Urothelium cell line (cell line): ENCODE results near the gene MACROH2A2.
"Not testable (repeated sequence)": the region's sequence is repeated elsewhere in the genome, so short reads cannot be mapped to it uniquely, and the experiment has no call there.

Experiments used
- DNase-seq: peaks from one replicate; pipeline ENCODE4 v3.0.0; 2011; ENCODE audit warnings: low spot score, mixed read lengths
- FAIRE-seq: peaks from 2 replicates; lab custom pipeline; 2011; peaks lifted over from hg19 to GRCh38; lab: Jason Lieb, UNC

MACROH2A2 gene

GRCh38 chr10:70066190-70066589 lies 13.5 kb downstream of the MACROH2A2 start:
- FAIRE-seq, result no peak
- DNase-seq, result no peak

- DNase-seq (no peak), FAIRE-seq (no peak)
Observed at GRCh38 chr10:70067586-70067985, 14.9 kb downstream of the MACROH2A2 start.

GRCh38 chr10:70068925-70069324 lies 16.3 kb downstream of the MACROH2A2 start:
- DNase-seq, result no peak
- no peak for FAIRE-seq

- no peak for DNase-seq
- FAIRE-seq, result no peak
Observed at GRCh38 chr10:70069346-70069745, 16.7 kb downstream of the MACROH2A2 start.

GRCh38 chr10:70070834-70071233 lies 18.2 kb downstream of the MACROH2A2 start:
- peak; percentile 85 for FAIRE-seq
- no peak for DNase-seq

GRCh38 chr10:70074165-70074564 lies 21.5 kb downstream of the MACROH2A2 start:
- FAIRE-seq (no peak), DNase-seq (no peak)

GRCh38 chr10:70074971-70075370 lies 22.3 kb downstream of the MACROH2A2 start:
- DNase-seq (no peak), FAIRE-seq (no peak)

GRCh38 chr10:70078329-70078728 lies 25.7 kb downstream of the MACROH2A2 start:
- DNase-seq, result no peak
- no peak for FAIRE-seq

GRCh38 chr10:70078937-70079336 lies 26.3 kb downstream of the MACROH2A2 start:
- DNase-seq, result no peak
- FAIRE-seq, result no peak

GRCh38 chr10:70080789-70081188 lies 28.1 kb downstream of the MACROH2A2 start:
- FAIRE-seq, DNase-seq: not testable (repeated sequence)

- FAIRE-seq (no peak), DNase-seq (no peak)
Observed at GRCh38 chr10:70084189-70084588, 31.5 kb downstream of the MACROH2A2 start.

- FAIRE-seq (no peak), DNase-seq (no peak)
Observed at GRCh38 chr10:70085975-70086613, 33.4 kb downstream of the MACROH2A2 start.

GRCh38 chr10:70087616-70088307 lies 35.1 kb downstream of the MACROH2A2 start:
- FAIRE-seq (peak; percentile 17), DNase-seq (no peak)

- FAIRE-seq, result no peak
- DNase-seq, result no peak
Observed at GRCh38 chr10:70088308-70088698, 35.7 kb downstream of the MACROH2A2 start.

GRCh38 chr10:70090013-70090412 lies 37.4 kb downstream of the MACROH2A2 start:
- DNase-seq (no peak), FAIRE-seq (no peak)

GRCh38 chr10:70090951-70091350 lies 38.3 kb downstream of the MACROH2A2 start:
- DNase-seq, result no peak

GRCh38 chr10:70092389-70092718 lies 39.7 kb downstream of the MACROH2A2 start:
- no peak for DNase-seq
- FAIRE-seq, result no peak

More at GRCh38 chr10:70090951-70091350, 38.3 kb downstream of the MACROH2A2 start:
- FAIRE-seq, result no peak

GRCh38 chr10:70093335-70093944 lies 40.8 kb downstream of the MACROH2A2 start:
- FAIRE-seq (no peak), DNase-seq (no peak)

- no peak for FAIRE-seq
- no peak for DNase-seq
Observed at GRCh38 chr10:70094250-70094649, 41.6 kb downstream of the MACROH2A2 start.

- DNase-seq (no peak), FAIRE-seq (no peak)
Observed at GRCh38 chr10:70096016-70096704, 43.5 kb downstream of the MACROH2A2 start.

GRCh38 chr10:70096705-70097420 lies 44.2 kb downstream of the MACROH2A2 start:
- no peak for FAIRE-seq
- no peak for DNase-seq
